K562 (cell line): ENCODE data around the gene IRGQ. TPM values are rescaled to one million over a fixed set of nuclear protein-coding genes. Genes with fewer than 3 reads are reported as not detected.
A peak's percentile ranks its signal among the peaks of the same experiment; 100 is the strongest.

Experiments used
- ATAC-seq: fragments of 200-7000 bp; cut with Tn5 transposase; 3 replicates; pipeline ENCODE4 v1.9.1; 2020; ENCODE audit warnings: moderate library complexity
- BruUV-seq: library from RNA; stranded (reverse); fragments of 400-500 nt; replicated peaks from 2 replicates; lab custom pipeline; 2021; lab: Mats Ljungman, UMichigan
- CTCF ChIA-PET: fragments of 300-600 bp; formaldehyde crosslinking; extraction: SDS; loops from one replicate; lab custom pipeline; 2021; ENCODE audit warnings: low intra/inter-chr PET ratio; lab: Yijun Ruan, JAX
- POLR2A ChIA-PET: fragments of 300-600, 350-650 bp; sonication (Branson Sonifier 250); formaldehyde crosslinking; extraction: SDS; loops from one replicate; lab custom pipeline; 2021; ENCODE audit warnings: antibody characterized with exemption, inconsistent platforms; lab: Yijun Ruan, JAX
- DNase-seq, 4 experiments: peaks; one replicate each; pipeline versions ENCODE4 v3.0.0 to v3.0.0-alpha.2; 2011 to 2018; ENCODE audit warnings: low spot score in 3 of 4, mixed read lengths in 3 of 4; ENCODE audit errors: extremely low read depth in 1 of 4
- FAIRE-seq: peaks from 2 replicates; lab custom pipeline; 2011; peaks lifted over from hg19 to GRCh38; lab: Jason Lieb, UNC
- H2AFZ ChIP-seq: 2 replicates; pipeline ENCODE4 v1.6.0; 2011; ENCODE audit warnings: low read depth, low read length, control low read depth, inconsistent platforms
- H3K27ac ChIP-seq: fragments of 200-600 bp; 3 replicates; pipeline ENCODE4 v1.8.0; 2011; ENCODE audit warnings: low read depth, mild to moderate bottlenecking, control low read depth, inconsistent platforms, low read length, moderate library complexity, mixed read lengths; ENCODE audit errors: extremely low read depth
- H3K27me3 ChIP-seq, 2 experiments: fragments of 300-600 bp in 1 of 2; 2 replicates in 1 of 2; 3 replicates in 1 of 2; pipeline versions ENCODE4 v1.6.0 to v1.8.0; 2011; ENCODE audit warnings: inconsistent platforms in 2 of 2, low read length in 2 of 2, mild to moderate bottlenecking in 1 of 2, mixed read lengths in 1 of 2, moderate library complexity in 1 of 2; ENCODE audit not compliant: control insufficient read depth in 2 of 2, insufficient read depth in 2 of 2
- H3K36me3 ChIP-seq: fragments of 300-600 bp; 3 replicates; pipeline ENCODE4 v1.8.0; 2011; ENCODE audit warnings: mild to moderate bottlenecking, low read length, inconsistent platforms; ENCODE audit not compliant: control insufficient read depth, insufficient read depth
- H3K4me1 ChIP-seq, 2 experiments: fragments of 200-600 bp in 1 of 2; replicated peaks in 1 of 2; 2 replicates in 1 of 2; 3 replicates in 1 of 2; pipeline versions ENCODE4 v1.5.1 to v1.8.0; 2011; ENCODE audit warnings: inconsistent platforms in 2 of 2, low read length in 2 of 2, mild to moderate bottlenecking in 1 of 2, mixed read lengths in 1 of 2, moderate library complexity in 1 of 2; ENCODE audit not compliant: control insufficient read depth in 2 of 2, insufficient read depth in 2 of 2
- H3K4me2 ChIP-seq: 2 replicates; pipeline ENCODE4 v1.6.1; 2011; ENCODE audit warnings: low read length, control low read depth, inconsistent platforms, mixed read lengths; ENCODE audit not compliant: insufficient read depth
- H3K4me3 ChIP-seq: fragments of 200-600 bp; sonication (generic), shearing (Covaris generic); 2 replicates; pipeline ENCODE4 v1.5.1; 2016; ENCODE audit warnings: control low read depth, inconsistent platforms
- H3K79me2 ChIP-seq: fragments of 200-600 bp; 3 replicates; pipeline ENCODE4 v1.8.0; 2011; ENCODE audit warnings: low read length, inconsistent platforms; ENCODE audit not compliant: control insufficient read depth, insufficient read depth
- H3K9ac ChIP-seq, 2 experiments: 2 replicates each; pipeline versions ENCODE4 v1.6.0 to v1.6.1; 2011; ENCODE audit warnings: low read depth in 2 of 2, low read length in 2 of 2, control low read depth in 1 of 2, inconsistent platforms in 1 of 2, mild to moderate bottlenecking in 1 of 2, mixed read lengths in 1 of 2; ENCODE audit not compliant: insufficient read depth in 1 of 2
- H3K9me1 ChIP-seq: one replicate; pipeline ENCODE4 v1.6.0; 2011; ENCODE audit warnings: inconsistent platforms, mild to moderate bottlenecking, low read length, moderate library complexity; ENCODE audit not compliant: control insufficient read depth, insufficient read depth
- H3K9me3 ChIP-seq: replicated peaks from 2 replicates; pipeline ENCODE4 v1.5.1; 2011; ENCODE audit warnings: low read depth, low read length, inconsistent platforms; ENCODE audit not compliant: control insufficient read depth, insufficient read depth
- H4K20me1 ChIP-seq: replicated peaks from 2 replicates; pipeline ENCODE4 v1.6.1; 2011; ENCODE audit warnings: low read length, inconsistent platforms, mixed read lengths; ENCODE audit not compliant: control insufficient read depth, insufficient read depth
- BCOR ChIP-seq: fragments of 450-650 bp; IDR thresholded peaks from 2 replicates; pipeline ENCODE4 v1.6.1; 2016
- HEY1 ChIP-seq: fragments of 250-450 bp; sonication (Bioruptor Pico); IDR thresholded peaks from 2 replicates; pipeline ENCODE4 v1.5.0; 2020; ENCODE audit warnings: mild to moderate bottlenecking, moderate library complexity, borderline replicate concordance
- IRF2 ChIP-seq: sonication (generic); formaldehyde crosslinking; IDR thresholded peaks from 2 replicates; pipeline ENCODE4 v1.8.1; 2022; ENCODE audit warnings: mild to moderate bottlenecking, missing genetic modification reagents
- MTA1 ChIP-seq: fragments of 450-650 bp; IDR thresholded peaks from 2 replicates; pipeline ENCODE4 v1.6.1; 2017; ENCODE audit warnings: borderline replicate concordance
- PML ChIP-seq: IDR thresholded peaks from 2 replicates; pipeline ENCODE4 v1.6.1; 2012; ENCODE audit warnings: low read length, inconsistent platforms
- POLR2H ChIP-seq: IDR thresholded peaks from 2 replicates; pipeline ENCODE4 v1.6.1; 2016; ENCODE audit warnings: missing genetic modification characterization, low read depth, mild to moderate bottlenecking, control low read depth, missing compliant biosample characterization, moderate library complexity
- PPARD ChIP-seq: fragments of 250-450 bp; sonication (Bioruptor Pico); IDR thresholded peaks from 2 replicates; pipeline ENCODE4 v1.8.0; 2022; ENCODE audit warnings: inconsistent platforms, mild to moderate bottlenecking, moderate library complexity
- PTTG1 ChIP-seq: fragments of 450-650 bp; IDR thresholded peaks from 2 replicates; pipeline ENCODE4 v1.6.1; 2016; ENCODE audit warnings: low read depth, mild to moderate bottlenecking, missing genetic modification characterization, missing compliant biosample characterization
- ZKSCAN8 ChIP-seq: fragments of 200-800 bp; sonication (Bioruptor generic); IDR thresholded peaks from 2 replicates; pipeline ENCODE4 v1.6.1; 2016; ENCODE audit warnings: missing genetic modification characterization, missing compliant biosample characterization
- ZNF668 ChIP-seq: fragments of 250-450 bp; sonication (Bioruptor Pico); IDR thresholded peaks from 2 replicates; pipeline ENCODE4 v1.8.0; 2022; ENCODE audit warnings: mild to moderate bottlenecking, inconsistent platforms
- ZNF830 ChIP-seq: fragments of 250-450 bp; sonication (Bioruptor Pico); IDR thresholded peaks from 2 replicates; pipeline ENCODE4 v1.5.0; 2021; ENCODE audit warnings: mild to moderate bottlenecking
- WGBS: fragments of 100-300 bp; shearing (Covaris generic); methylation state at CpG from one replicate; pipeline ENCODE4 v1.1.6; 2016; ENCODE audit warnings: low coverage, mixed read lengths; ENCODE audit not compliant: insufficient coverage; ENCODE audit errors: missing lambda C conversion rate; 5-methylcytosine and 5-hydroxymethylcytosine counted together
- in situ Hi-C: fragments of 300-500 bp; cut with MboI; formaldehyde crosslinking; loops from 4 replicates; pipeline ENCODE4 v1.15.0; 2018; ENCODE audit warnings: inconsistent platforms, mixed read lengths
- intact Hi-C: fragments of 100-400 bp; cut with micrococcal nuclease; formaldehyde crosslinking; loops from 2 replicates; pipeline ENCODE4 v1.14.2; 2022
- polyA plus RNA-seq, 8 experiments: library from polyadenylated mRNA; depleted of rRNA in 4 of 8; stranded (reverse) in 5 of 8; unstranded in 3 of 8; fragments of >200 nt; fragmentation: Nextera tagmentation in 2 of 8; fragmentation: Illumina TruSeq in 1 of 8; extraction: Ambion mirVana in 2 of 8; extraction: Trizol in 1 of 8; gene quantifications; 2 replicates each; pipeline versions ENCODE4 v1.2.1 to v1.2.3, GENCODE V29; 2011 to 2014; ENCODE audit warnings: inconsistent platforms in 1 of 8, missing spikeins in 1 of 8
- total RNA-seq, 7 experiments: library from RNA; depleted of rRNA in 6 of 7; stranded (reverse); fragments of >200 nt in 6 of 7; fragmentation: Illumina TruSeq in 2 of 7; extraction: Trizol in 2 of 7; gene quantifications; 2 replicates each; pipeline versions ENCODE4 v1.2.1 to v1.2.3, GENCODE V29; 2011 to 2021; ENCODE audit warnings: low replicate concordance in 1 of 7
- TF ChIP-seq, protein P1 (sequence below), 2 experiments: IDR thresholded peaks; 2 replicates each; pipeline ENCODE4 v1.6.1; 2012; ENCODE audit warnings: improper control_type of control experiment in 2 of 2, low read depth in 2 of 2, low read length in 2 of 2, borderline replicate concordance in 1 of 2
- TF ChIP-seq, protein P2 (sequence below): fragments of 250-450 bp; sonication (Bioruptor Pico); IDR thresholded peaks from 2 replicates; pipeline ENCODE4 v1.5.0; 2020; ENCODE audit warnings: mild to moderate bottlenecking
- TF ChIP-seq, protein P3 (sequence below): fragments of 450-650 bp; IDR thresholded peaks from one replicate; pipeline ENCODE4 v1.6.1; 2018; ENCODE audit warnings: mild to moderate bottlenecking, moderate library complexity; ENCODE audit not compliant: partially characterized antibody
- TF ChIP-seq, protein P4 (sequence below): fragments of 450-650 bp; formaldehyde crosslinking; IDR thresholded peaks from 2 replicates; pipeline ENCODE4 v1.4.0; 2022; ENCODE audit warnings: missing genetic modification characterization
- TF ChIP-seq, protein P5 (sequence below), 2 experiments: fragments of 450-650 bp in 1 of 2; sonication (generic) in 1 of 2; formaldehyde crosslinking in 1 of 2; IDR thresholded peaks in 1 of 2; conservative IDR thresholded peaks in 1 of 2; 2 replicates each; pipeline versions ENCODE4 v1.6.1 to v1.8.1; 2016 to 2023; ENCODE audit warnings: mild to moderate bottlenecking in 2 of 2, moderate library complexity in 2 of 2, inconsistent platforms in 1 of 2, missing genetic modification reagents in 1 of 2

Gene IRGQ
- total and polyA plus RNA-seq, 9 of the 15 experiments (the other 6 are each of a cell fraction or from before 2014, with no cell fraction given), result 3.5 to 19.2 (median 7.9) TPM

DNA sequence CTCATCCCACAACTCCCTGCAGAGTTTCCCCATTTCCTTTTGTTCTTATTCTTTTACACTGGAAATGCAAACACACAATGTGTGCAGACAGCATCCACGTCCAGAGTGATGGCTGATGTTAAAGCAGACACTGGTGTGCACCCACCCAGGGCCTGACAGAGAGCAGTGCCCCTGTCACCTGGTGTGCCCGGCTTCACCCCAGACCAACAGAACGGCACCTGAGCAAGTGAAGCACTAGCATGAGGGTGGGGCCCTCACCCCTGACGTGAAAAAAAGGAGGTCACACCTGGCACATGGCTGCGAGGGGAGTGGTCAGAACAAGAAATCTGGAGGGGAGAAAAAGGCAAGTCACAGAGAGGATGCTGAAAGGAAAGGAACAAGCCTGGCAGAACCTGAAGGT lies 50.7 kb downstream of the IRGQ start:
- Histone ChIP-seq H3K4me1 (no peaks in the 10 kb centered on the region; a peak in 1 of 5 replicates), H3K9ac (peak overlapping the region in 1 of 2 experiments; percentile 23; a peak in 1 of 4 replicates), H3K4me2 (no peak overlapping the region), H3K36me3 (peaks cover 50% of the 10 kb centered on the region; the same call in 2 of the 3 replicates), H3K9me3 (no peaks in the 10 kb centered on the region), H3K9me1 (no peaks in the 10 kb centered on the region), H4K20me1 (no peaks in the 10 kb centered on the region), H3K27ac (no peak overlapping the region), H2AFZ (no peak overlapping the region), H3K4me3 (no peak overlapping the region), H3K79me2 (no peaks in the 10 kb centered on the region), H3K27me3 (no peaks in the 10 kb centered on the region)
- in situ Hi-C loops (no loop called here), intact Hi-C loops (no loop called here)
- POLR2A ChIA-PET, result interaction anchor here (0.8 kb wide), 1 partner anchor 10 kb away, joined by 3 read pairs; no protein-coding TSS in a partner anchor
- CTCF ChIA-PET, result no interaction called here
- WGBS, result 83% methylated on average over 5 of the region's 5 CpGs
- DNase-seq (no peak), FAIRE-seq (no peak), ATAC-seq (no peak)
- BruUV-seq, result no TSS peak
- no peak for TF ChIP-seq BCOR
- TF ChIP-seq HEY1, result no peak
- no peak for TF ChIP-seq ZNF668 (CRISPR knock-in tag)
- no peak for TF ChIP-seq IRF2 (CRISPR knock-in tag)
- TF ChIP-seq PTTG1, result no peak
- no peak for TF ChIP-seq PPARD (CRISPR knock-in tag)
- no peak for TF ChIP-seq MTA1
- no peak for TF ChIP-seq ZKSCAN8 (CRISPR knock-in tag)
- TF ChIP-seq, protein P1, sequence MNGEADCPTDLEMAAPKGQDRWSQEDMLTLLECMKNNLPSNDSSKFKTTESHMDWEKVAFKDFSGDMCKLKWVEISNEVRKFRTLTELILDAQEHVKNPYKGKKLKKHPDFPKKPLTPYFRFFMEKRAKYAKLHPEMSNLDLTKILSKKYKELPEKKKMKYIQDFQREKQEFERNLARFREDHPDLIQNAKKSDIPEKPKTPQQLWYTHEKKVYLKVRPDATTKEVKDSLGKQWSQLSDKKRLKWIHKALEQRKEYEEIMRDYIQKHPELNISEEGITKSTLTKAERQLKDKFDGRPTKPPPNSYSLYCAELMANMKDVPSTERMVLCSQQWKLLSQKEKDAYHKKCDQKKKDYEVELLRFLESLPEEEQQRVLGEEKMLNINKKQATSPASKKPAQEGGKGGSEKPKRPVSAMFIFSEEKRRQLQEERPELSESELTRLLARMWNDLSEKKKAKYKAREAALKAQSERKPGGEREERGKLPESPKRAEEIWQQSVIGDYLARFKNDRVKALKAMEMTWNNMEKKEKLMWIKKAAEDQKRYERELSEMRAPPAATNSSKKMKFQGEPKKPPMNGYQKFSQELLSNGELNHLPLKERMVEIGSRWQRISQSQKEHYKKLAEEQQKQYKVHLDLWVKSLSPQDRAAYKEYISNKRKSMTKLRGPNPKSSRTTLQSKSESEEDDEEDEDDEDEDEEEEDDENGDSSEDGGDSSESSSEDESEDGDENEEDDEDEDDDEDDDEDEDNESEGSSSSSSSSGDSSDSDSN (IDR thresholded peaks at IDR 0.05; ENCODE audit: borderline replicate concordance in 1 of 2, low read depth in 2 of 2, low read length in 2 of 2), result no peak
- TF ChIP-seq PML, result no peak
- TF ChIP-seq, protein P2, sequence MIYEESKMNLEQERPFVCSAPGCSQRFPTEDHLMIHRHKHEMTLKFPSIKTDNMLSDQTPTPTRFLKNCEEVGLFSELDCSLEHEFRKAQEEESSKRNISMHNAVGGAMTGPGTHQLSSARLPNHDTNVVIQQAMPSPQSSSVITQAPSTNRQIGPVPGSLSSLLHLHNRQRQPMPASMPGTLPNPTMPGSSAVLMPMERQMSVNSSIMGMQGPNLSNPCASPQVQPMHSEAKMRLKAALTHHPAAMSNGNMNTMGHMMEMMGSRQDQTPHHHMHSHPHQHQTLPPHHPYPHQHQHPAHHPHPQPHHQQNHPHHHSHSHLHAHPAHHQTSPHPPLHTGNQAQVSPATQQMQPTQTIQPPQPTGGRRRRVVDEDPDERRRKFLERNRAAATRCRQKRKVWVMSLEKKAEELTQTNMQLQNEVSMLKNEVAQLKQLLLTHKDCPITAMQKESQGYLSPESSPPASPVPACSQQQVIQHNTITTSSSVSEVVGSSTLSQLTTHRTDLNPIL (CRISPR knock-in tag), result no peak
- TF ChIP-seq, protein P3, sequence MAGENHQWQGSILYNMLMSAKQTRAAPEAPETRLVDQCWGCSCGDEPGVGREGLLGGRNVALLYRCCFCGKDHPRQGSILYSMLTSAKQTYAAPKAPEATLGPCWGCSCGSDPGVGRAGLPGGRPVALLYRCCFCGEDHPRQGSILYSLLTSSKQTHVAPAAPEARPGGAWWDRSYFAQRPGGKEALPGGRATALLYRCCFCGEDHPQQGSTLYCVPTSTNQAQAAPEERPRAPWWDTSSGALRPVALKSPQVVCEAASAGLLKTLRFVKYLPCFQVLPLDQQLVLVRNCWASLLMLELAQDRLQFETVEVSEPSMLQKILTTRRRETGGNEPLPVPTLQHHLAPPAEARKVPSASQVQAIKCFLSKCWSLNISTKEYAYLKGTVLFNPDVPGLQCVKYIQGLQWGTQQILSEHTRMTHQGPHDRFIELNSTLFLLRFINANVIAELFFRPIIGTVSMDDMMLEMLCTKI, result no peak
- TF ChIP-seq, protein P4, sequence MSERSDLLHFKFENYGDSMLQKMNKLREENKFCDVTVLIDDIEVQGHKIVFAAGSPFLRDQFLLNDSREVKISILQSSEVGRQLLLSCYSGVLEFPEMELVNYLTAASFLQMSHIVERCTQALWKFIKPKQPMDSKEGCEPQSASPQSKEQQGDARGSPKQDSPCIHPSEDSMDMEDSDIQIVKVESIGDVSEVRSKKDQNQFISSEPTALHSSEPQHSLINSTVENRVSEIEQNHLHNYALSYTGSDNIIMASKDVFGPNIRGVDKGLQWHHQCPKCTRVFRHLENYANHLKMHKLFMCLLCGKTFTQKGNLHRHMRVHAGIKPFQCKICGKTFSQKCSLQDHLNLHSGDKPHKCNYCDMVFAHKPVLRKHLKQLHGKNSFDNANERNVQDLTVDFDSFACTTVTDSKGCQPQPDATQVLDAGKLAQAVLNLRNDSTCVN (CRISPR knock-in tag), result no peak
- TF ChIP-seq, protein P5, sequence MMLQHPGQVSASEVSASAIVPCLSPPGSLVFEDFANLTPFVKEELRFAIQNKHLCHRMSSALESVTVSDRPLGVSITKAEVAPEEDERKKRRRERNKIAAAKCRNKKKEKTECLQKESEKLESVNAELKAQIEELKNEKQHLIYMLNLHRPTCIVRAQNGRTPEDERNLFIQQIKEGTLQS (IDR thresholded peaks at IDR 0.05), result no peak
- TF ChIP-seq, protein P5 (CRISPR knock-in tag; conservative IDR thresholded peaks at IDR 0.05), result no peak
- TF ChIP-seq POLR2H (tag), result no peak
- TF ChIP-seq ZNF830 (CRISPR knock-in tag), result no peak
